ENCODE results near the gene WDR5B. TPM values are rescaled to one million over a fixed set of nuclear protein-coding genes. Genes with fewer than 3 reads are reported as not detected.

WDR5B gene
- total RNA-seq (2013; cell fraction: nucleolus; rRNA removed), result 16.0 and 16.1 TPM in 2 replicates
- total RNA-seq (2014; rRNA removed), result 4.0 and 5.9 TPM in 2 replicates
- total RNA-seq (2014; rRNA removed; fragmentation: Illumina TruSeq; extraction: Trizol), result 4.2 TPM in 2 replicates
- total RNA-seq (2021), result 2.9 and 3.4 TPM in 2 replicates
- 0.63 TPM for polyA plus RNA-seq (2011; ENCODE audit: low read depth)
- polyA plus RNA-seq (2011; rRNA removed), result 7.9 and 11.5 TPM in 2 replicates
- 2.9 TPM in 2 replicates for polyA plus RNA-seq (2011; cell fraction: cytosol; rRNA removed)
- 4.7 and 5.3 TPM in 2 replicates for polyA plus RNA-seq (2011; cell fraction: nucleus; rRNA removed)
- 1.2 and 2.6 TPM in 2 replicates for polyA plus RNA-seq (2012)
- 3.8 and 3.9 TPM in 2 replicates for polyA plus RNA-seq (2014; fragmentation: Illumina TruSeq; extraction: Trizol)
- polyA plus RNA-seq (2014; fragmentation: Nextera tagmentation; extraction: Ambion mirVana), result 1 to 10 TPM; 1.7 to 2.4 TPM
- 3.2 and 3.6 TPM in 2 replicates for polyA plus RNA-seq (2014; rRNA removed)
- polyA plus RNA-seq (2016; fragmentation: Nextera tagmentation; extraction: Ambion mirVana), result 1 to 10 TPM; 2.8 to 2.9 TPM
- polyA minus RNA-seq (2011; rRNA and poly(A)+ RNA removed), result 5.9 and 6.8 TPM in 2 replicates
- 1.9 and 2.4 TPM in 2 replicates for polyA minus RNA-seq (2011; cell fraction: cytosol; rRNA and poly(A)+ RNA removed)
- polyA minus RNA-seq (2011; cell fraction: nucleus; rRNA and poly(A)+ RNA removed), result 8.3 and 10.3 TPM in 2 replicates
- Bru-seq, nascent RNA, result percentile 68 among the genes with signal in this experiment
- BruChase-seq, experiment 1, labeled RNA remaining after a 6-hour chase, result percentile 50 among the genes with signal in this experiment
- BruChase-seq, experiment 2, labeled RNA remaining after a 2-hour chase, result percentile 60 among the genes with signal in this experiment
- long read RNA-seq, experiment 1, partial matches to known transcripts, result 0 of 3 reads
- long read RNA-seq, experiment 1, other reads (novel, unspliced or antisense), result 1 of 3 reads
- long read RNA-seq, experiment 2, transcript WDR5B-201 (1 exons, 3,720 nt), result major isoform, 13 of 13 reads
- long read RNA-seq, experiment 2, partial matches to known transcripts, result 0 of 13 reads
- long read RNA-seq, experiment 2, other reads (novel, unspliced or antisense), result 0 of 13 reads

- Histone ChIP-seq H4K20me1 (ENCODE audit: control insufficient read depth, insufficient read depth) (no peaks in the 10 kb centered on the region), H3K9me3 (replicated peaks; ENCODE audit: control insufficient read depth, insufficient read depth, low read length) (no peaks in the 10 kb centered on the region), H3K4me3 (peak within 1 kb of the TSS; percentile 77), H3K27ac (ENCODE audit: control insufficient read depth, insufficient read depth) (peak within 1 kb of the TSS; percentile 91), H2AFZ (ENCODE audit: control insufficient read depth, low read depth, low read length) (peak within 1 kb of the TSS; percentile 84), H3K79me2 (ENCODE audit: control insufficient read depth, insufficient read depth, low read length) (peaks cover 32% of the 10 kb centered on the region), H3K4me1 (ENCODE audit: control insufficient read depth, insufficient read depth, low read length) (peaks cover 14% of the 10 kb centered on the region; the same call in 1 of the 2 replicates), H3K4me2 (ENCODE audit: control insufficient read depth, insufficient read depth) (peak within 1 kb of the TSS; percentile 96), H3K9ac (ENCODE audit: control insufficient read depth, insufficient read depth, low read length) (peak within 1 kb of the TSS; percentile 75), H3K36me3 (ENCODE audit: control insufficient read depth in 2 of 2, insufficient read depth in 2 of 2, low read length in 1 of 2) (peaks cover 0 to 5% of the 10 kb centered on the region in 2 experiments; a peak in 2 of 4 replicates), H3K27me3 (replicated peaks in 1 of 2; ENCODE audit: control insufficient read depth in 2 of 2, insufficient read depth in 2 of 2, low read length in 1 of 2) (no peaks in the 10 kb centered on the region)
- peak; percentile 98 for DNase-seq (ENCODE audit: low read depth, low spot score)
- no peak for FAIRE-seq
- CTCF ChIA-PET, result interaction anchor here (0.6 to 3.2 kb wide), 17 partner anchors 9 to 150 kb away, joined by 3 to 29 read pairs (median 4); partner anchors contain the start of genes FAM162A and KPNA1
- intact Hi-C loops (cut with micrococcal nuclease; ENCODE audit: unreplicated experiment), result no loop called here
- SMC1A ChIA-PET (ENCODE audit: uncharacterized antibody, unreplicated experiment), result interaction anchor here (0.7 to 3.0 kb wide), 32 partner anchors 8 to 870 kb away, joined by 3 to 31 read pairs (median 4); partner anchors contain the start of genes FAM162A, KPNA1, MIX23 and POLQ
- RAD21 ChIA-PET (ENCODE audit: unreplicated experiment), result interaction anchor here (0.8 to 3.7 kb wide), 20 partner anchors 8 to 314 kb away, joined by 3 to 20 read pairs (median 4); partner anchors contain the start of genes FAM162A, KPNA1 and MIX23
- under 1% methylated on average over 48 of the region's 48 CpGs for WGBS (ENCODE audit: insufficient coverage, insufficient replicate concordance, low lambda C conversion rate, missing lambda C conversion rate)
- TSS peak; percentile 83 for BruUV-seq (replicated peaks)
- POLR2A ChIA-PET, result interaction anchor here (0.5 to 3.0 kb wide), 21 partner anchors 9 to 852 kb away, joined by 3 to 16 read pairs (median 4); partner anchors contain the start of genes FAM162A, KPNA1 and MIX23
- in situ Hi-C loops (cut with MboI), result no loop called here
- peak; percentile 95 for ATAC-seq
- TF ChIP-seq CHD2 (IDR thresholded peaks at IDR 0.05; ENCODE audit: borderline replicate concordance, low read depth, low read length) (peak; percentile 56), CHD4 (IDR thresholded peaks at IDR 0.05) (no peak), IKZF2 (IDR thresholded peaks at IDR 0.05) (peak; percentile 83 to 85), KLF5 (IDR thresholded peaks at IDR 0.05; ENCODE audit: partially characterized antibody) (peak; percentile 93), TARDBP (IDR thresholded peaks at IDR 0.05; ENCODE audit: borderline replicate concordance) (peak; percentile 29; the same call in 1 of the 2 replicates), NFYA (IDR thresholded peaks at IDR 0.05; ENCODE audit: borderline replicate concordance, low read depth, low read length) (no peak), RB1 (IDR thresholded peaks at IDR 0.05; ENCODE audit: borderline replicate concordance) (peak; percentile 54; the same call in 1 of the 2 replicates)
- TF ChIP-seq, protein P1, sequence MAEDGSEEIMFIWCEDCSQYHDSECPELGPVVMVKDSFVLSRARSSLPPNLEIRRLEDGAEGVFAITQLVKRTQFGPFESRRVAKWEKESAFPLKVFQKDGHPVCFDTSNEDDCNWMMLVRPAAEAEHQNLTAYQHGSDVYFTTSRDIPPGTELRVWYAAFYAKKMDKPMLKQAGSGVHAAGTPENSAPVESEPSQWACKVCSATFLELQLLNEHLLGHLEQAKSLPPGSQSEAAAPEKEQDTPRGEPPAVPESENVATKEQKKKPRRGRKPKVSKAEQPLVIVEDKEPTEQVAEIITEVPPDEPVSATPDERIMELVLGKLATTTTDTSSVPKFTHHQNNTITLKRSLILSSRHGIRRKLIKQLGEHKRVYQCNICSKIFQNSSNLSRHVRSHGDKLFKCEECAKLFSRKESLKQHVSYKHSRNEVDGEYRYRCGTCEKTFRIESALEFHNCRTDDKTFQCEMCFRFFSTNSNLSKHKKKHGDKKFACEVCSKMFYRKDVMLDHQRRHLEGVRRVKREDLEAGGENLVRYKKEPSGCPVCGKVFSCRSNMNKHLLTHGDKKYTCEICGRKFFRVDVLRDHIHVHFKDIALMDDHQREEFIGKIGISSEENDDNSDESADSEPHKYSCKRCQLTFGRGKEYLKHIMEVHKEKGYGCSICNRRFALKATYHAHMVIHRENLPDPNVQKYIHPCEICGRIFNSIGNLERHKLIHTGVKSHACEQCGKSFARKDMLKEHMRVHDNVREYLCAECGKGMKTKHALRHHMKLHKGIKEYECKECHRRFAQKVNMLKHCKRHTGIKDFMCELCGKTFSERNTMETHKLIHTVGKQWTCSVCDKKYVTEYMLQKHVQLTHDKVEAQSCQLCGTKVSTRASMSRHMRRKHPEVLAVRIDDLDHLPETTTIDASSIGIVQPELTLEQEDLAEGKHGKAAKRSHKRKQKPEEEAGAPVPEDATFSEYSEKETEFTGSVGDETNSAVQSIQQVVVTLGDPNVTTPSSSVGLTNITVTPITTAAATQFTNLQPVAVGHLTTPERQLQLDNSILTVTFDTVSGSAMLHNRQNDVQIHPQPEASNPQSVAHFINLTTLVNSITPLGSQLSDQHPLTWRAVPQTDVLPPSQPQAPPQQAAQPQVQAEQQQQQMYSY (CRISPR knock-in tag; IDR thresholded peaks at IDR 0.05), result no peak
- TF ChIP-seq, protein P2, sequence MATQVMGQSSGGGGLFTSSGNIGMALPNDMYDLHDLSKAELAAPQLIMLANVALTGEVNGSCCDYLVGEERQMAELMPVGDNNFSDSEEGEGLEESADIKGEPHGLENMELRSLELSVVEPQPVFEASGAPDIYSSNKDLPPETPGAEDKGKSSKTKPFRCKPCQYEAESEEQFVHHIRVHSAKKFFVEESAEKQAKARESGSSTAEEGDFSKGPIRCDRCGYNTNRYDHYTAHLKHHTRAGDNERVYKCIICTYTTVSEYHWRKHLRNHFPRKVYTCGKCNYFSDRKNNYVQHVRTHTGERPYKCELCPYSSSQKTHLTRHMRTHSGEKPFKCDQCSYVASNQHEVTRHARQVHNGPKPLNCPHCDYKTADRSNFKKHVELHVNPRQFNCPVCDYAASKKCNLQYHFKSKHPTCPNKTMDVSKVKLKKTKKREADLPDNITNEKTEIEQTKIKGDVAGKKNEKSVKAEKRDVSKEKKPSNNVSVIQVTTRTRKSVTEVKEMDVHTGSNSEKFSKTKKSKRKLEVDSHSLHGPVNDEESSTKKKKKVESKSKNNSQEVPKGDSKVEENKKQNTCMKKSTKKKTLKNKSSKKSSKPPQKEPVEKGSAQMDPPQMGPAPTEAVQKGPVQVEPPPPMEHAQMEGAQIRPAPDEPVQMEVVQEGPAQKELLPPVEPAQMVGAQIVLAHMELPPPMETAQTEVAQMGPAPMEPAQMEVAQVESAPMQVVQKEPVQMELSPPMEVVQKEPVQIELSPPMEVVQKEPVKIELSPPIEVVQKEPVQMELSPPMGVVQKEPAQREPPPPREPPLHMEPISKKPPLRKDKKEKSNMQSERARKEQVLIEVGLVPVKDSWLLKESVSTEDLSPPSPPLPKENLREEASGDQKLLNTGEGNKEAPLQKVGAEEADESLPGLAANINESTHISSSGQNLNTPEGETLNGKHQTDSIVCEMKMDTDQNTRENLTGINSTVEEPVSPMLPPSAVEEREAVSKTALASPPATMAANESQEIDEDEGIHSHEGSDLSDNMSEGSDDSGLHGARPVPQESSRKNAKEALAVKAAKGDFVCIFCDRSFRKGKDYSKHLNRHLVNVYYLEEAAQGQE (IDR thresholded peaks at IDR 0.05; ENCODE audit: low read depth, low read length), result no peak
These were observed at the start of gene WDR5B for GRCh38 chr3:122415762-122416654. WDR5B (minus strand) TSS chr3:122416062; CDS start chr3:122415528, 534 bp downstream.

All from GM12878 (cell line).